GM12874 (cell line): Measurements from ENCODE around the gene UNC119B.

Experiments used
- TF ChIP-seq, protein P1 (sequence below): IDR thresholded peaks from 2 replicates; pipeline ENCODE4 v1.5.1; 2011; ENCODE audit warnings: low read depth, mild to moderate bottlenecking, control low read depth, low read length, moderate library complexity; ENCODE audit not compliant: insufficient read depth

The UNC119B gene

DNA sequence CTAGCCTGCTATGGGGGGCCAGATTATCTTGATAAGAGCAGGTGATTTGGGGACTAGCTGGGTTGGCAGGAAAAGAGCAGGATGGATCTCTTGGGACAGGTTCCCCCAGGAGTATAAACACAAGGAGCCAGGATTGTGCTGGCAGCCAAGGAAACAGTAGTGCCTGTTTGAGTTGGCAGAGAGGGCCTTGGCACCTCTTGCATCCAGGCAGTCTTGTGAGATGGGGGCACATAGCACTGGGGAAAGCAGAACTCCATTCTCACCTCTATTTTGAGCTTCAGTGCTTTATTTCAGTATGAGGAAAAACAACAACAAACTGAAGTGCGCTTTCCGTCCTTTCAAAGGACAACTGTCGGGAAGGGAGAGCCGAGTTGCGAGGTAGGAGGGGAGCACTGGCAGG, 9.4 kb upstream of the UNC119B start:
- TF ChIP-seq, protein P1, sequence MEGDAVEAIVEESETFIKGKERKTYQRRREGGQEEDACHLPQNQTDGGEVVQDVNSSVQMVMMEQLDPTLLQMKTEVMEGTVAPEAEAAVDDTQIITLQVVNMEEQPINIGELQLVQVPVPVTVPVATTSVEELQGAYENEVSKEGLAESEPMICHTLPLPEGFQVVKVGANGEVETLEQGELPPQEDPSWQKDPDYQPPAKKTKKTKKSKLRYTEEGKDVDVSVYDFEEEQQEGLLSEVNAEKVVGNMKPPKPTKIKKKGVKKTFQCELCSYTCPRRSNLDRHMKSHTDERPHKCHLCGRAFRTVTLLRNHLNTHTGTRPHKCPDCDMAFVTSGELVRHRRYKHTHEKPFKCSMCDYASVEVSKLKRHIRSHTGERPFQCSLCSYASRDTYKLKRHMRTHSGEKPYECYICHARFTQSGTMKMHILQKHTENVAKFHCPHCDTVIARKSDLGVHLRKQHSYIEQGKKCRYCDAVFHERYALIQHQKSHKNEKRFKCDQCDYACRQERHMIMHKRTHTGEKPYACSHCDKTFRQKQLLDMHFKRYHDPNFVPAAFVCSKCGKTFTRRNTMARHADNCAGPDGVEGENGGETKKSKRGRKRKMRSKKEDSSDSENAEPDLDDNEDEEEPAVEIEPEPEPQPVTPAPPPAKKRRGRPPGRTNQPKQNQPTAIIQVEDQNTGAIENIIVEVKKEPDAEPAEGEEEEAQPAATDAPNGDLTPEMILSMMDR, result no peak

DNA sequence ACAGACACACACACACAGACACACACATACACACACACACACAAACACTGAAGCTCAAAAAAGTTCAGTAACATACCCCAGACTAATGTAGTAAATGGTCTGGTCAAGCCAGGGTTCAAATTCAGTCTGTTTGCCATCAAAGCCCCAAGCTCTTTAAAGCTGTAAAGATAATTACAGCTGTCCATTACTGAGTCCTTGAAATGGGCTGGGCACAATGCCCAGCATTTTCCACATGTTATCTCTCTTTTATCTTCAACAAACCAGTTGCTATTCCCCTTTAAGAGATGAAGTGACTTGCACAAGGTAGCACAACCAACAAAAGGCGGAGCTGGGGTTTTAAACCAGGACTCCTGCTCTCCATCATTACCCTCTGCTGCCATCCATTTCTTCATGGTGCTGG, 7.6 kb upstream of the UNC119B start:
- TF ChIP-seq, protein P1, result no peak

DNA sequence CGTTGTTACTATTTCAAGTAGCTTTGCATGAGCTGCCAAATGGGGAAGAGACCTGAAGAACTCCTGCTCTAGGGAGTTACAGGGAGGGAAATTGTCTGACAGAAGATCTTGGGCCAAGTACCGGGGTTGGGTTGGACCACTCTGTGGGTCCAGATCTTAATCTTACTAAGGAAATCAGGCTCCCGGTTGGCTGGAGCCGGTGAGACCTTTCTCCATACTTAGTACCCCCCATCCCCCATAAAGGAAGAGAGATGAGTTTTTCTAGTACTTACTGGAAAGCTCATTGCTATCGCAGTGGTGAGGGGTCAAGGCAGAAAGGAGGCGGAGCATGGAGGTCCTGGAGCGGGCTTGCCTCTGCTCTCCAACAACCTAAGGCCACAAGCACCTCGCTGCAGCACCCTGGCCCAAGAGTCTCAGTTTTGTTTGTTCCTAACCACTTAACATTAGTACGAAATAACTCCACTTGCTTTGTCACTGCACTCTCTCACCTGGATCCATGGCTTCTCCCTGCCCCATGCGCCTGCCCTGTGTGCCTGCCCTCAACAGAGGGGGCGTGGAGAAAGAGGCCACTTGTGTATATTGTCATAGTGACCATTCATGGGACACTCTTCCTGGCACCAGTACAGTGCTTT, 6.8 kb upstream of the UNC119B start:
- TF ChIP-seq, protein P1, result no peak

DNA sequence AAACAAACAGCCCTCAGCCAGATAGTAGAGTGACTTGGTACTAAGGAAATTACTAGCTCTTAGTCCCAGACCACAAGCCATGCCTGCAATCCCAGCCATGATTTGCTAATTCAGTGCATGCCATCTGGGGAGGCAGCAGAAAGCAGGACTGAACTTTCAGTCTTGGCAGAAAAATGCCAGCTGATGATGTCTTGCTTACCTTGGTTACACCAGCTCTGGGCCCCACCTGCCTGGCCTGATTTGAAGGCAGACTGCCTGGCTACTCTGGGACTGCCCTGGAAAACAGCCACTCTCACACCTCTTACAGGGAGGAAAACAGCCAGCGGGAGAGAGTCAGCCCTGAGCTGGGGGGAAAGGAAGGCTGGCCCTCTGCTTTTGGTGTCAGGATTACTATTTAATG, 4.6 kb upstream of the UNC119B start:
- TF ChIP-seq, protein P1, result no peak

DNA sequence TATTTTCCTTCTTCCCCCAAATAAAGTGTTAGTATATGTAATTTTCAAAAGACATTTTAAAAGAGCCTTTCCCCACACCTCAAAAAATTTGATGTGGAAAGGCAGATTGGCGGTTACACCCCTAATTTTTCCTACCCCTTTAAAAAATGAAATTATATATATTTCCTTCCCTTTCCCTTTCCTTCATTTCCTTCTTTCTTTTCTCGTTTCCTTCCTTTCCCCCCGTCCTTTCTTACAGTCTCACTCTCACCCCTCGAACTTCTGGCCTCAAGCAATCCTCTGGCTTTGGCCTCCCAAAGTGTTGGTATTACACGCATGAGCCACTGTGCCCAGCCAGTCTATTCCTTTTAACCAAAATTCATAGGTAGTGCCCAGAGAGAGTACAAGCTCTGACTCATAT, 4.2 kb upstream of the UNC119B start:
- TF ChIP-seq, protein P1, result no peak

DNA sequence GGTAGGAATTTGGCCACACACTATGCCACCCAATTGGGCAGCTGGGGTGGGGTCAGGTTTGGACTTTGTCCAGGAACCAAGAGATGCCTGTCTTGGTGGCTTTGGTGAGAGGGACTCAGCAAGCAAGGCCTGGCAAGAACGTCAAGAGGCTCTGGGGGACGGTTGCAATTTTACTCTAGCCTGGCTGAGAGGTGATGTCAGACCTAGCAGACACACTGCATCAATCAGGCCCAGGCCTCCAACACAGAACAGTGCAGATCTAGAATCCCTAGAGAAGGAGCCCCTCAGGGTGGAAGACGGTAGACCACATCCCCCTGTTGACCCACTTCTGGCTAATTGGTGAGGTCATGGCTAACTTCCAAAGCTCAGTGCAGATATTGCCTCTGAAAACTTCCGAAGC, 1.6 kb upstream of the UNC119B start:
- TF ChIP-seq, protein P1, result no peak

DNA sequence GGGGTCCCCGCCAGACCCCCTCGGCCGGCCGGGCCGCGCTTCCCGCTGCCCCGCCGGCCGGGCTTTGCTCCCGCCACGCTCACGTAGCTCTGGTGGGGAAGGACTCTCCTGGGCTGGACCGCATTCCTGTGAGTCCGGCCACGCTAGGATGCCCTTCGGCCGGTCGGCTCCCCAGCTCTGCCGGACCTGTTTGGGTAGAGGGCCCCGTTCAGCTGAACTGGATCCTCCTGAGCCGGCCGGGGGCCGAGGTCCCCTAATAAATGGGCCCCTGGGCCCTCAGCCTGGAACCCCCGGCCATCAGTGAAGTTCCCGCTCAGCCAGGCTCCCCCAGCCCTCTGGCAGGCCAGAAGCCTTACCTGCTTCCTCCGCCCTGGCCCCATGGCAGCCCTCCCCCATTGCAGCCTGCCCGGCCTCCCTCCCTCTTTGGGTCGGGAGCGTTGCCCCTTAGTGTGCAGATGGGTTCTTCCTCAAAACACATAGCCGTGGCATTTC, 593 bp downstream of the UNC119B start:
- TF ChIP-seq, protein P1, result no peak
